GM19452 (cell line): ENCODE data around the gene GLYATL3.

ENCODE experiments used
- ATAC-seq: cut with Tn5 transposase; IDR thresholded peaks from one replicate; pipeline ENCODE4 v1.9.1; 2021; ENCODE audit not compliant: unreplicated experiment

GLYATL3 gene

GRCh38 chr6:49543087-49543858 is 43.5 kb downstream of the GLYATL3 start:
- no peak for ATAC-seq

DNA sequence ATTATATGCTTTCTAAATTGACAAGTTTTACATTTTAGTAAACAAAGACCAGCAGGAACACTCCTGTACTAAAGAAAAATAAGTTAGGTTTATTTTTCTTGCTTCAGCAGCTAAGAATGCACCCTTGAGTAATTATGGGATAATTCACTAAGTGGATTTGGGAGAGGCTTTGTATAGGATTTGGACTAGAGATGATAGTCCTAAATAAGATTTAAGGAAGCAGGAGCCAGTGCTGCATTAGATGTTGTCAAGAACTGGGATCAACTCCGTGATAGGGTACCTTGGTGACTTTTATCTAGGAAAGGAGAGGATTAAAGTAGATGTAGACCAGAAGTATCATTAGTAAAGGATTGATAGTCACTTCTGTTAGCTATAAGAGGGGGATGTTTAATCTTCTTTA is 46.6 kb downstream of the GLYATL3 start:
- no peak for ATAC-seq

DNA sequence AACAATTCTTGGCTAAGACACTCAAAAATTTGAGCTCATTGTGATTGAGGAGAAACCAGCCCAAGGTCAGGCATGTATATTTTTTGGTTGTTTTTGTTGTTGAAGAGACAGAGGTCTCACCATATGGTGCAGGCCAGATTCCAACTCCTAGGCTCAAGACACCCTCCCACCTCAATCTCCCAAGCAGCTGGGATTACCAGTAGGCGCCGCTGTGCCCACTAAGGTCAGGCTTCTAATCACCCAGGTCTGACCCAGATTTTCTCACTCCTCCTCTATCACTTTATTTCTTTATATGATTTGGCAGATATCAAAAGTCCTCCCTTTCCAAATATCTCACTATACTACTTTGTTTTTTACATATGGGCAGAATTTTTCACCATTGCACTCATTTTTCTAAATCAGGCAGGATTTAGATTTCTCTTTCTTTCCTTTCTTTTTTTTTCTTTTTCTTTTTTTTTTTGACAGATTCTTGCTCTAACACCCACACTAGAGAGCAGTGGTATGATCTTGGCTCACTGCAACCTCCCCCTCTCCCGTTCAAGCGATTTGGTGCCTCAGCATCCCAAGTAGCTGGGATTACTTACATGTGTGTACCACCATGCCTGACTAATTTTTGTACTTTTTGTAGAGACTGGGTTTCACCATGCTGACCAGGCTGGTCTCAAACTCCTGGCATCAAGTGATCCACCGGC is 49.0 kb downstream of the GLYATL3 start:
- no peak for ATAC-seq

GRCh38 chr6:49549691-49550491 is 50.2 kb downstream of the GLYATL3 start:
- ATAC-seq, result no peak

GRCh38 chr6:49550492-49551077 is 50.9 kb downstream of the GLYATL3 start, which contains the start of gene C6orf141:
TSS of gene C6orf141 (plus strand) at chr6:49550668. CDS start at chr6:49550793, 125 bp downstream.
- peak; percentile 72 for ATAC-seq

- ATAC-seq, result peak; percentile 43
Measured at GRCh38 chr6:49551078-49551865, 51.5 kb downstream of the GLYATL3 start.

- ATAC-seq, result peak; percentile 41
Measured at GRCh38 chr6:49551866-49552129, 52.1 kb downstream of the GLYATL3 start.

DNA sequence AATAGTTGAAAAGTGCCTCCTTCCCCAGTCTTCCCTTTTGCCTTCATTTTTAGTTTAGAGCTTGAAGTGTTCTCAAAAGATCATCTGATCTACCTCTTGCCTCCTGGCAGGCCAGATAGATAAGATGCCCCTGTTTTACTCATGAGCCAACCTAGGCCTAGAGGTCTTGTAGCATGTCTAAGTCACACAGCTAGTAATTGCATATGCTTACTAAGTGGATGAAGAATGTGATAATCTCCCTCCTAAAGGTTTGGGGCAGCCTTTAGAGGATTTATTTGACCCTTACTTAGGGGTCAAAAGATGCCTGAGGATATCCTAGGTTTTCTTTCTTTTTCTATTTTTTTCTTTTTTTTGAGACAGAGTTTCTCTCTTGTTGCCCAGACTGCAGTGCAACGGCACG is 52.9 kb downstream of the GLYATL3 start:
- ATAC-seq, result no peak

DNA sequence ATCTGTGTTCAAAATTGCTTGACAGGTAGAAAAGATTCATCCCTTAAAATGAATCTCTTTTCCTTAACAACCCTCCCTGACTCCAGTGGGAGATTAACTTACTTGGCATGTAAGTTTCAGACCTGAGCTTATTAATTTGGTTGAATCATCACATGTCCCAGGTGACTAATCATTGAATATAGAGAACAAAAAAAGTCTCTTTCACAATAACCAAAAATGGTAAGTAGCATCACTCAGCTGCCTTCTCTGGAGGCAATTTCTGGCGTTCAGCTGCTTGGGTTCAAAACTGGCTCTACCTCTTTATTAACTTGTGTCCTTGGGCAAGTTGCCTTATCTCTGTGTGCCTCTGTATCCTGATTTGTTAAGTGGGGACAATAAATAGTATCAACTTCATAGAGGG is 53.7 kb downstream of the GLYATL3 start:
- ATAC-seq, result no peak

DNA sequence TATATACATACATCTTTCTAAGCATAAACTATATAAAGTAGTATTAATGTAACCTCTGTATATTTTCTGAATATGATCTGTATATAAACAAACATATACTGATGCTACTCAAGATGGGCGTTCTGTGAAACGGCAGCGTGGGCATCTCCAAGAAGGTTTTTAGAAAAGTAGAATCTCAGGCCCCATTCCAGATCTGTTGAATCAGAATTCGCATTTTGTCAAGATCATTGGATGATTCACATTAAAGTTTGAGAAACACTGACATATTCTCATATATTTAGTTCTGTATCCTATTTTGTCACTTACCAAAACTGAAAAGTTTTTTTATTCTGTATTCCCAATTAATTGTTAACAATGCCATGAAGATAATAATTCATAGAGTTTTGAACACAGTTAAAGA is 56.2 kb downstream of the GLYATL3 start:
- no peak for ATAC-seq

DNA sequence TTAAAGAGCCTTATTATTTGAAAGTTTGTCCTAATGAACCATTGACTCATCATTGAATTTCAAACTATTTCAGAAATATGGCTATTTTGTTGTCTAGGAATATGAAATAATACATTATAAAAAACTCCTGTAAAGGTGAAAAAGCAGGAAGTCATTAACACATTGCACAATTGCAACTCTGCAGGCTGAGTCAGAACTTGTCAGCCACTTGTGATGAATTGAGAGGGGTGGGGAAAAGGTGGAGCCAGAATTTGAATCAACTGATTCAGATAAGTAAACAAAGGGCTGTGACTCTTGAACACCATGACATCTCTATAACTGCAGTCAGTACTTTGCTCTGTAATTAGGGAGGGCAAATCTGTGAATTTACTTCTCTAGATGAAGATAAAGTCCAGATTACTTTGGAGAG is 56.7 kb downstream of the GLYATL3 start:
- ATAC-seq, result no peak

DNA sequence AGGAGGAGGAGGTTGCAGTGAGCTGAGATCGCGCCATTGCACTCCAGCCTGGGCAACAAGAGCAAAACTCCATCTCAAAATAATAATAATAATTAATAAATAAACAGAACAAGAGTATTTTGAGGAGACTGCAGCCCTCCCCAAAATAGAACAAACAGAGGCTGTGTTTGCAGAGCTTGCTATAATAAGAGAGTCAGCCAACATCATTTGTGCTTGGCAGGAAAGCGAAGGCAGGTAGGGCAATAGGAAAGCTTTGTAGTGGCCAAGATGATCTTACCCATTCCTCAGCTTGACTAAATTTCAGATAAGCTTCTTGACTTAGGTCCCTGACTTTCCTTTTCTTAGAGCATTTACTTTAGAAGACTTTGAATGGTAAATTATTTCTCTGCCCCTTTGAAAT is 57.5 kb downstream of the GLYATL3 start:
- ATAC-seq, result no peak

DNA sequence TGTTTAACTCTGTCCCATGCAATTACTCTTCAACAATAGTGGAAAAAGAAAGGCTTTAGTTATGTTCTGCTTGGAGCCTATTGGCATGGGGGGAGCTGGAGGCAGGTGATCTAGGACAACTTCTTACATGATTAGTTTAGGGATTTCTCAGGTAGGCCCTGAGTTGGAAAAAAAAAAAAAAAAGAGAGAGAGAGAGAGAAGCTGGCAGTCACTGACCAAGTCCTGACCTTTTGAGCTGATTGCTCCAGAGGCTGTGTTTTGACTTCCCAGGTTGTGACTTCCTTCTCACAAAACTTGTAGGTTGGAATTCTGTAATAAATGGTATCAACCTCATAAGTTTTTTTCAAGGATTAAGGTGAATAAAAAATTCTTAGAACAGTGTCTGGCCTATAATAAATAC is 58.5 kb downstream of the GLYATL3 start:
- no peak for ATAC-seq

DNA sequence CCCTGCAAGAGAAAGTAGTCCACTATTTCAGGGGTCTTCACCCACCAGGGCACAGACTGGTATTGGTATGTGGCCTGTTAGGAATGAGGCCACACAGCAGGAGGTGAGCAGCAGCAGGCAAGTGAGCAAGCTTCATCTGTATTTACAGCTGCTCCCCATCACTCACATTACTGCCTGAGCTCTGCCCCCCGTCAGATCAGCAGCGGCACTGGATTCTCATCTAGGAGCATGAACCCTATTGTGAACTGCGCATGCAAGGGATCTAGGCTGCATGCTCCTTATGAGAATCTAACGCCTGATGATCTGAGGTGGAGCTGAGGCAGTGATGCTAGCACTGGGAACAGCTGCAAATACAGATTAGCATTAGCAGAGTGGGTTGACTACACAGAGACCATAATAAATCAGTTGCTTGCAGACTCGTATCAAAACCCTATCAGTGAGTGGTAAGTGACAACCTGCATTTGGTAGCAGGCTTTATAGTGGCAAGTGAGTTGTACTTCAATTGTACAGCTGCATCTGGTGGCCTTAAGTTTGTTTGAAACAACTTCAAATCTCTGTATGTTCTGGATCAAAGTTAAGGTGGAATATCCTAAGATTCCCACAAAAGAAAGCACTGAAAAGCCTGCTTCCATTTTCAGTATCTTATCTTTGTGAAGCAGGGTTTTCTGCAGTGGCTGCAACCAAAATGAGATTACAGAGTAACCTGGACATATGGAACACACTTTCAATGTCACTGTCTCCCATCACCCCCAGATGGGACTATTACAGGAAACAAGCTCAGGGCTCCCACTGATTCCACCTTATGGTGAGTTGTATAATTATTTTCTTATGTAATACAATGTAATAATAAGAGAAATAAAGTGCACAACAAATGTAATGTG is 63.5 kb downstream of the GLYATL3 start:
- no peak for ATAC-seq

DNA sequence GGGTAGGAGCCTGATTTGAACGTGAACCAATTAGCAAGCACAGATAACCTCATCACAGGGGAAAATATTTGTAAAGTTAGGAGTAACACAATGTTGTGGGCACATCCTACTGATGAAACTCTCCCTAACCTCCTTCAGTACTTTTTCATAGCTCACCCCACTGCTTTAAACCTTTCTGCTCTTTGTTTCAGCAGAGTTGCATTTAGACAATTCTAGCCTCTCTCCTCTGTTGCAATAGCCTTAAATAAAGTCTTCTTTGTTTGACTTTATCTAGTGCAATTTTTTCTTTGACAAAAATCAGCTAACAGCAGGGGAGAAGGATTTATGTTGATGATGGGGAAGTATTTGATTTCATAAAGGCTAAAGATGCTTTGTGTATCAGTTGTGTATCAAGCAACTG is 64.8 kb downstream of the GLYATL3 start:
- no peak for ATAC-seq

- ATAC-seq, result no peak
Measured at GRCh38 chr6:49565261-49565660, 65.5 kb downstream of the GLYATL3 start.

DNA sequence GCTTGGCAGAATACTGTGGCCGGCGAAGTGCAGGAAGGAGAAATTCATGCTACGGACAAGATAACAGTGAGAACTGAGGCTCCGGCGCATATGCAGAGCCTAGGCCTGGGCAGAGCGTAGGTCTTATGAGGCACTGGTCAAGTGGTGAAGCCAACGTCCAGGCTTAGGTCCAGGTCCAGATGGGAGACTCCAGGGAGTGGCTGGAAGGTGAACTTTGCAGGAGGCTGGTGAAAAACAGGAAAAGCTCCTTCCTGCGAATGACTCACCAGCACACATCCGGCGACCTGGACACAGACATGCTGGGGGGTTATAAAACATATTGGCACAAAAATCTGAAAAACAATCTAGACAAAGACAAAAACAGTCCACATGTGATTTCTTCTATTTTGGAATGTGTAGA is 66.1 kb downstream of the GLYATL3 start:
- no peak for ATAC-seq

GRCh38 chr6:49570474-49571079 is 70.9 kb downstream of the GLYATL3 start:
- ATAC-seq, result no peak

DNA sequence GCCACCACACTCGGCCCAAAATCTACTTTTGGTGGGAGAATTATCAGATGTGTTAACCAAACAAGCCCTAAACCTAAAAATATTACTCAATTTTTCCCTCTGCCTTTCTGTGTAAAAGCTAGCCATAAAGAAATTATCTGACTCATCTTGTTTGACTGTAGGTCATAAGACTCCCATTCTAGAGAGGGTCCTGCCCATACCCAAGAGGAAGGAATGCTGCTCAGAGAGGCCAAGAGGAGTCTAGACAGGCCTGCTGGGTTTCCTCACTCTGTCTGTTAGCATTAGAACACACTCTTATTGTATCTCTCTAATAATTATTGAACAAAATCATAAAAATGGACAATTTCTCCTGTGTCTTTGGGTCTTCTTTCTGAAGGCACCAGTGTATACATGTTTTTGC is 76.9 kb downstream of the GLYATL3 start:
- ATAC-seq, result no peak
